GM21423 (cell line): ENCODE results near the gene CCDC136.

ENCODE experiments used
- ATAC-seq: cut with Tn5 transposase; IDR thresholded peaks from one replicate; pipeline ENCODE4 v1.9.1; 2021; ENCODE audit warnings: mild to moderate bottlenecking, moderate library complexity; ENCODE audit not compliant: unreplicated experiment

Gene CCDC136

DNA sequence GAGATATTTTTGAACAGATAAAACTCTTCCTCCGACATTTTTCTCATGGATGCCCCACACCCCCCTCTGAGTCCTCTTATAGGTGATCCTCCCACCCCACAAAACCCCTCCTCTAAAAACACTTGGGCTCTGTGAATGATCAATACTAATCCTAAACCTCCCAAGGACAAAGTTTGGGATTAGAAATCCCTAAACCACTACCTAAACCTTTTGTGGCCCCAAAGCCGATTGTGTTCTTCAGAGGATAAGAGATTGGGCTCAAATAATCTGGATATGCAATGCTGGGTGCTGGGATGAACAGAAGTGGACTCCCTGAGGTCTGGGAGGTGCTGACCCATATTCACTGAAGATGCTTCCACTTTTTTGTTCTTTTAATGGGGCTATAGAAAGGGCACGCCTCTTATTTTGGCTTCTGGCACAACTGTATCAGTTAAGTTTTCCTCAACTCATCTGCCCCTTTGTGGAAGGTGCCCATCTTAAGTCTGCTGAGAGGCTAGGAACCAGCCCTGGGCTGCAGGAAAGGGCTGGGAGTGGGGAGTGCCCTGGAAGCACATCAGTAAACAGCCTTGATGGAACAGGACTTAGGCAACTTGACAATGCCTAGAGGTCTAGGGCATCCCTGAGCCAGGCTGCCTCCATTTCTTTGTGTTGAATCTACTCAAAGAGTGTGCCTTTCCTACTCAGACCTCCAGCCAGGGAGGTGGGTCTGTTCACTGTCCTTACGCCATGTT is 15.9 kb upstream of the CCDC136 start, which contains the start of gene OPN1SW:
OPN1SW (minus strand) TSS at position 51 of the 731 bp plus-strand sequence; CDS start at position 38, 13 bp downstream.
- no peak for ATAC-seq

- ATAC-seq = no peak
Measured at GRCh38 chr7:128777156-128778123, 14.3 kb upstream of the CCDC136 start.

DNA sequence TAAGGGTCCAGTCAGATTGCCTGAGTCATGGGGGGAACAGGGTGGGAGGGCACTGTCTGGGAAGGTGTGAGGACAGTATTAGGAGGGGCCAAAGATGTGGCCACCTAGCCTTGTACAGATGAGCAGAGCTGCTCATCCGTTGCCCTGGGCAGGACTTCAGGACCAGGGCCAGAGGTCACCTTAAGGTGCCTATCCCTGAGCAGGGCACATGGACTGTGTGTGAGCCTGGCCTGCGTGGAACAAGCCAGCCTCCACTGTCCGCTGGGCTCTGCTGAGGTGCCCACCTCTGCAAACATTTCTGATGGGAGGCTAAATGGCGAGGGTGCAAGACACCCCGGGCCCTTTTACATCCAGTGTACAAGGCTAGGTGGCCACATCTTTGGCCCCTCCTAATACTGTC is 12.8 kb upstream of the CCDC136 start:
- no peak for ATAC-seq

GRCh38 chr7:128781126-128781525 is 10.6 kb upstream of the CCDC136 start:
- ATAC-seq = no peak

DNA sequence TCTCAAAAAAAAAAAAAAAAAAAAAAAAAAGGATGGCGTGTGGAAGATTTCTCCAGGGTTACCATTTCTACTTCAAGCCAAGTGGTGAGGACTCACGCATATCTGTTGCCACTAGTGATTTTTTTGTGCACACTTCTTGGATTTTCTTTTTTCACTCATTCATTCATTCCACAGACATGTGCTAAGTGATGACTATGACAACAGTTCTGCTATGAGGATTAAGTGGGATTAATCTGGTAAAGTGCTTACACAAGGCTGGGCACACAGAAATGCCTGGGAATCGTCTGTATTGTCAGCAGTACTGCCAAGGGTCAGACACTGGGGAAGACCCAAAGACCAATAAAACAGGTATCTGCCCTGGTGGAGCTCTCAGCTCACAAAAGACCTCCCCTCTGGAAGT is 9.9 kb upstream of the CCDC136 start:
- ATAC-seq = no peak

GRCh38 chr7:128783143-128783861 is 8.5 kb upstream of the CCDC136 start:
- ATAC-seq = no peak

GRCh38 chr7:128785738-128786137 is 6.0 kb upstream of the CCDC136 start:
- ATAC-seq = no peak

GRCh38 chr7:128788446-128789412 is 3.0 kb upstream of the CCDC136 start:
- ATAC-seq = no peak

DNA sequence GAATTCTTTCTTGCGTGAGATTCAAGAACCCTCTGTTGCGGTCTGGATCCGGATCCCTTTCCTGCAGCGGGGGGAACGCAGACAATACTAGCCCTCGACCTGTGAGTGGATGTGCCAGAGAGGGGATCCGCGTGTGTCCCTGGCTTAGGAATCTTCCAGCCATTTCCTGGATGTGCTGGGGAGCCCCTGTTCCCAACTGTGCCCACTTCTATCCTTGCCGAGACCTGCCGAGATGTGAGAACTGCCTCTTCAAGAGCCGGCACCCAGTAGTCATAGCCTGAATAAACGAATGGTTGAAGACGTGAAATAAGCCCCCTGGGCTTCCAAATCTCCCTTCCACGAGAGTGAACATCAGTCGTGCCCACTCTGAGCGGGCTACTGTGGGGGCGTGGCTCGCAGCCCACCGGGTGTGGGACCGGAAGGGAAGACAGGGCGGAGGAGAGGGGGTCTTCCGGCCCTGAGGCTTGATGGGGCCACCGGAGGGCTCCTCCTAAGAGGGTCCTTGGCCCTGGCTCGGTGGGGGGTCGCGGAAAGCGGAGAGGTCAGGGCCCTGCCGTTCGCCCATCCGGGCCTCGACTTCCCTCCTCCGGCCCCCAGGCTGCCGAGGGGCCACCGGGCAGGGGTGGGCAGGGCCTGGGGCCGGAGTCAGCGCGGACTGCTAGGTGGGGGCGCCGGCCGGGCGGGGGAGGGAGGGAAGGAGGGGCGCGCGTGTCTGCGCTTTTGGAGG is 1.3 kb upstream of the CCDC136 start:
- no peak for ATAC-seq

DNA sequence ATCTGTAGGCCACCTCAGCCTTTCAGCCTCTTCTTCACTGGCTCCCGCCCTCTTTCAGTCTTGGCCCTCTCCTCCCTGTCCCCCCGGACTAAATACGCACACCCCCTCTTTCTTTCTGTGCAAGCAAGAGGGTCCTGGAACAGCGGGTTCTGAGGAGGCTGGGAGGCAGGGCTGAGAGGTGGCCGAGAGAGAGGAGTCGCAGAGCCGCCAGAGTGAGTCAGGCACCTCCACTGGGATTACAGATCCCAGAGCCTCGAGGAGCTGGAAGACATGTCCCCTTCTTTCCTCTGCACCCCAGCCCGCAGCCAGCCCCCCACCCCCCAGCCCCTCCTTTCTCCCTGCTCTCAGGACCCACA is 182 bp downstream of the CCDC136 start:
- no peak for ATAC-seq

DNA sequence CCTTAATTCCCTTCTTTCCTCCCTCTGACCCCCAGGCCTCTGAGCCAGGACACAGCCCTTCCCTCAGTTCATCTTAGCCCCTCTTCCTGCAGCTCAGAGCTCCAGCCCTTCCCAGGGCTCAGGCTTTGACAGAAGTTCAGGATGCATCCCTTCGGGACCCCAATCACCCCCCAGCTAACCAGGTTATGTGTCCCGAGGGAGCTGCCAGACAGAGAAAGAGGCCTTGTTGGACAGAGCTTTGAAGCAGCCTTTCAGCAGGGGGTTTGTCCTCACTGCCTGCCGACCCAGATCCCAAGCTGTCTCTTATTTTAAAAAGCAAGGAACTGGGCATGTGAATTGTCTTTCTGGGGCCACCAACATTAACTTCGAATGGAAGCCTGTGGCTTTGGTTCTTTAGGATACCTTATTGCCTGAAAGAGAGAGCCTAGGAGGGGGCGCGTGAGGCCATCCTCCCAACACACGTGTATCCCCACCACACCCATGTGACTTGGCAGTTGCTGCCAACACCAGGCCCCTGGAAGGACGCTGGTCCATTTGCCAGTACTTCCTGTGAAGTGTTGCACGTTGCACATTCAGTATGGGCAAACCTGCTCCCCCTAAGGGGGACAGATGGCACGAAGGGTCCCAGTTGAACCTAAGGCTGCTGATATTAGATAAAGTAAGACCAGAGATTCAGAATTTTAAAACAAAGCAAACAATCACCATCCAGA is 858 bp downstream of the CCDC136 start:
- no peak for ATAC-seq

- ATAC-seq = no peak
Measured at GRCh38 chr7:128793181-128793547, 1.4 kb downstream of the CCDC136 start.

DNA sequence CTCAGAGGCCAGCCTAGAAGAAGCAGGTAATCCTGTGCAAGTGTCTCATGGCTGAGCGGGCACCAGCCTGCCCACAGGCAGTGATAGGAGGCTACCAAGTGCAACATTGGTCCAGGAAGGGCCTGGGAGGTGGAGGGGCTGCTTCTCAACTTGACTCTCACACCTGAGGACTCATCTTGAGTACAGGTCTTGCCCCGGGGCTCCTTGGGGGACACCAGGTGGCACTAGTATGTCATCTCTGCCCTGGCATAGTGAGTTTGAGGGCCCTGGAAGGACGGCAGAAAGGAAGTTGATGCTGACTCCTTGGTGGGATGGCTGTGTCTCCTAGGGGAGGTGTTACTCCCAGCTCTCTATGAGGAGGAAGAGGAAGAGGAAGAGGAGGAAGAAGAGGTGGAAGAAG is 2.3 kb downstream of the CCDC136 start:
- ATAC-seq = no peak

GRCh38 chr7:128794436-128794835 is 2.7 kb downstream of the CCDC136 start:
- no peak for ATAC-seq

DNA sequence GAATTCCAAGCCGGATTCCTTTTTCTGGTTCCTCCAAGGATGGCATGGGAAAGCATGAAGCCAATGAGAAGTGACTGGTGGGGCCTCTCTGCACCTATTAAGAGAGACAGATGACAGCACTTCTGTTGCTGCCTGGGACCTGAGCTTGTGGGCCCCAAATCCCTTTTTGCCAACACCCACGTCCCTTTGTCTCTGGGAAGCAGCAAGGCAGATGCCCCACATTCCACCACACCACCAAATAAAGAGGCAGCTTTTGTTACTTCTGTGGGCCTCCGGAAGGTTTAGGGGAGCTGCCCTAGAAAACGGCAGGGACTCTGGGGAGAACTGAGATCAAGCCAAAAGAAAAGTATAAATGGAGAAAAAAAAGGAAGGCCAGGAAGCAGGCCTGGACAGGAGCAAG is 3.4 kb downstream of the CCDC136 start:
- ATAC-seq = no peak

GRCh38 chr7:128796327-128796726 is 4.6 kb downstream of the CCDC136 start:
- no peak for ATAC-seq

- no peak for ATAC-seq
Measured at GRCh38 chr7:128799451-128799850, 7.7 kb downstream of the CCDC136 start.

- no peak for ATAC-seq
Measured at GRCh38 chr7:128800567-128800966, 8.8 kb downstream of the CCDC136 start.

DNA sequence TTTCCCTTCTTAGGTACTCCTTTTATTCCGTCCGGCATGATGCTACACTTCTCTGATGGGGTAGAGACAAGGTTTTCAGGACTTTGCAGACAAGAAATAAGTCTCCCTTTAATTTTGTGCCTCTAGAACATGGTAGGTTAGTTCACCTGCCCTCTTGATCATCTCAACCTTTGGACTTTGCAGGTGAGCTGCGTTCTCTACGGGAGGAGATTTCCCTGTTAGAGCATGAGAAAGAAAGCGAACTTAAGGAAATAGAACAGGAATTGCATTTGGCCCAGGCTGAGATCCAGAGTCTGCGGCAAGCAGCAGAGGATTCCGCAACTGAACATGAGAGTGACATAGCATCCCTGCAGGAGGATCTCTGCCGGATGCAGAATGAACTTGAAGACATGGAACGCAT is 9.2 kb downstream of the CCDC136 start:
- ATAC-seq = no peak
